ENCODE measurements around the gene AFAP1.
A peak's percentile ranks its signal among the peaks of the same experiment; 100 is the strongest.

AFAP1 gene

GRCh38 chr4:7939377-7940108 lies at the start of gene AFAP1:
Gene AFAP1, minus strand, starts transcription at chr4:7939861. Its CDS starts 67,783 bp downstream, at chr4:7872078.
- H3K4me3 Mint-ChIP-seq, result peak within 1 kb of the TSS; percentile 61
- no peak within 1 kb of the TSS for H3K27ac Mint-ChIP-seq
- no peaks in the 10 kb centered on the region for H3K9me3 Mint-ChIP-seq (ENCODE audit: low read depth)
- H3K36me3 Mint-ChIP-seq, result no peaks in the 10 kb centered on the region
- H3K27me3 Mint-ChIP-seq, result no peaks in the 10 kb centered on the region
- H3K4me1 Mint-ChIP-seq (ENCODE audit: low read depth), result peaks cover 32% of the 10 kb centered on the region

- H3K36me3 Mint-ChIP-seq, result no peaks in the 10 kb centered on the region
- H3K27me3 Mint-ChIP-seq, result no peaks in the 10 kb centered on the region
- H3K27ac Mint-ChIP-seq, result no peak overlapping the region
- no peaks in the 10 kb centered on the region for H3K9me3 Mint-ChIP-seq (ENCODE audit: low read depth)
- no peak overlapping the region for H3K4me3 Mint-ChIP-seq
- peaks cover 7% of the 10 kb centered on the region for H3K4me1 Mint-ChIP-seq (ENCODE audit: low read depth)
Measured at GRCh38 chr4:7988437-7988836, 48.8 kb upstream of the AFAP1 start.

GRCh38 chr4:7987148-7987989 lies 47.7 kb upstream of the AFAP1 start:
- no peaks in the 10 kb centered on the region for H3K27me3 Mint-ChIP-seq
- peaks cover 7% of the 10 kb centered on the region for H3K4me1 Mint-ChIP-seq (ENCODE audit: low read depth)
- H3K4me3 Mint-ChIP-seq, result no peak overlapping the region
- H3K9me3 Mint-ChIP-seq (ENCODE audit: low read depth), result no peaks in the 10 kb centered on the region
- H3K27ac Mint-ChIP-seq, result no peak overlapping the region
- H3K36me3 Mint-ChIP-seq, result no peaks in the 10 kb centered on the region

GRCh38 chr4:7985891-7986441 lies 46.3 kb upstream of the AFAP1 start:
- H3K4me3 Mint-ChIP-seq, result peak overlapping the region; percentile 12
- no peaks in the 10 kb centered on the region for H3K9me3 Mint-ChIP-seq (ENCODE audit: low read depth)
- no peak overlapping the region for H3K27ac Mint-ChIP-seq

GRCh38 chr4:7985072-7985471 lies 45.4 kb upstream of the AFAP1 start:
- no peaks in the 10 kb centered on the region for H3K27me3 Mint-ChIP-seq
- no peak overlapping the region for H3K27ac Mint-ChIP-seq
- H3K9me3 Mint-ChIP-seq (ENCODE audit: low read depth), result no peaks in the 10 kb centered on the region
- H3K4me1 Mint-ChIP-seq (ENCODE audit: low read depth), result peaks cover 7% of the 10 kb centered on the region
- no peaks in the 10 kb centered on the region for H3K36me3 Mint-ChIP-seq
- H3K4me3 Mint-ChIP-seq, result no peak overlapping the region

More at GRCh38 chr4:7985891-7986441, 46.3 kb upstream of the AFAP1 start:
- H3K36me3 Mint-ChIP-seq, result no peaks in the 10 kb centered on the region
- peaks cover 7% of the 10 kb centered on the region for H3K4me1 Mint-ChIP-seq (ENCODE audit: low read depth)
- H3K27me3 Mint-ChIP-seq, result no peaks in the 10 kb centered on the region

GRCh38 chr4:7984286-7984925 lies 44.7 kb upstream of the AFAP1 start:
- no peak overlapping the region for H3K27ac Mint-ChIP-seq
- H3K4me3 Mint-ChIP-seq, result no peak overlapping the region

GRCh38 chr4:7983296-7983695 lies 43.6 kb upstream of the AFAP1 start:
- Mint-ChIP-seq H3K27ac (no peak overlapping the region), H3K27me3 (no peaks in the 10 kb centered on the region), H3K36me3 (no peaks in the 10 kb centered on the region)

More at GRCh38 chr4:7984286-7984925, 44.7 kb upstream of the AFAP1 start:
- no peaks in the 10 kb centered on the region for H3K27me3 Mint-ChIP-seq
- no peaks in the 10 kb centered on the region for H3K9me3 Mint-ChIP-seq (ENCODE audit: low read depth)
- H3K4me1 Mint-ChIP-seq (ENCODE audit: low read depth), result peaks cover 7% of the 10 kb centered on the region
- H3K36me3 Mint-ChIP-seq, result no peaks in the 10 kb centered on the region

GRCh38 chr4:7981738-7982394 lies 42.2 kb upstream of the AFAP1 start:
- no peaks in the 10 kb centered on the region for H3K36me3 Mint-ChIP-seq
- H3K4me1 Mint-ChIP-seq (ENCODE audit: low read depth), result peaks cover 7% of the 10 kb centered on the region
- H3K4me3 Mint-ChIP-seq, result no peak overlapping the region
- H3K9me3 Mint-ChIP-seq (ENCODE audit: low read depth), result no peaks in the 10 kb centered on the region
- H3K27me3 Mint-ChIP-seq, result no peaks in the 10 kb centered on the region
- H3K27ac Mint-ChIP-seq, result no peak overlapping the region

More at GRCh38 chr4:7983296-7983695, 43.6 kb upstream of the AFAP1 start:
- no peak overlapping the region for H3K4me3 Mint-ChIP-seq
- H3K4me1 Mint-ChIP-seq (ENCODE audit: low read depth), result peaks cover 7% of the 10 kb centered on the region
- H3K9me3 Mint-ChIP-seq (ENCODE audit: low read depth), result no peaks in the 10 kb centered on the region

- Mint-ChIP-seq H3K4me3 (no peak overlapping the region), H3K4me1 (ENCODE audit: low read depth) (no peaks in the 10 kb centered on the region), H3K27me3 (no peaks in the 10 kb centered on the region), H3K27ac (no peak overlapping the region), H3K9me3 (ENCODE audit: low read depth) (no peaks in the 10 kb centered on the region), H3K36me3 (no peaks in the 10 kb centered on the region)
Measured at GRCh38 chr4:7980036-7980435, 40.4 kb upstream of the AFAP1 start.

- H3K4me1 Mint-ChIP-seq (ENCODE audit: low read depth), result no peaks in the 10 kb centered on the region
- no peaks in the 10 kb centered on the region for H3K27me3 Mint-ChIP-seq
- H3K4me3 Mint-ChIP-seq, result no peak overlapping the region
- no peaks in the 10 kb centered on the region for H3K36me3 Mint-ChIP-seq
- H3K27ac Mint-ChIP-seq, result no peak overlapping the region
- H3K9me3 Mint-ChIP-seq (ENCODE audit: low read depth), result no peaks in the 10 kb centered on the region
Measured at GRCh38 chr4:7979652-7979968, 39.9 kb upstream of the AFAP1 start.

- H3K27me3 Mint-ChIP-seq, result no peaks in the 10 kb centered on the region
- no peak overlapping the region for H3K4me3 Mint-ChIP-seq
- H3K4me1 Mint-ChIP-seq (ENCODE audit: low read depth), result no peaks in the 10 kb centered on the region
- H3K9me3 Mint-ChIP-seq (ENCODE audit: low read depth), result no peaks in the 10 kb centered on the region
- no peak overlapping the region for H3K27ac Mint-ChIP-seq
- no peaks in the 10 kb centered on the region for H3K36me3 Mint-ChIP-seq
Measured at GRCh38 chr4:7978907-7979651, 39.4 kb upstream of the AFAP1 start.

GRCh38 chr4:7978489-7978888 lies 38.8 kb upstream of the AFAP1 start:
- Mint-ChIP-seq H3K9me3 (ENCODE audit: low read depth) (no peaks in the 10 kb centered on the region), H3K4me3 (no peak overlapping the region), H3K36me3 (no peaks in the 10 kb centered on the region), H3K27ac (no peak overlapping the region), H3K27me3 (no peaks in the 10 kb centered on the region), H3K4me1 (ENCODE audit: low read depth) (no peaks in the 10 kb centered on the region)

- Mint-ChIP-seq H3K27me3 (no peaks in the 10 kb centered on the region), H3K36me3 (no peaks in the 10 kb centered on the region), H3K9me3 (ENCODE audit: low read depth) (no peaks in the 10 kb centered on the region), H3K4me1 (ENCODE audit: low read depth) (peaks cover 6% of the 10 kb centered on the region), H3K27ac (no peak overlapping the region), H3K4me3 (no peak overlapping the region)
Measured at GRCh38 chr4:7976634-7977033, 37.0 kb upstream of the AFAP1 start.

- Mint-ChIP-seq H3K36me3 (no peaks in the 10 kb centered on the region), H3K27me3 (no peaks in the 10 kb centered on the region), H3K27ac (no peak overlapping the region), H3K9me3 (ENCODE audit: low read depth) (no peaks in the 10 kb centered on the region), H3K4me3 (no peak overlapping the region), H3K4me1 (ENCODE audit: low read depth) (peaks cover 6% of the 10 kb centered on the region)
Measured at GRCh38 chr4:7976025-7976424, 36.4 kb upstream of the AFAP1 start.

Data from activated naive CD8-positive, alpha-beta T cell (primary cell).